Brain pericyte (primary cell): Measurements from ENCODE around the gene CCT6B.
"Not testable (repeated sequence)": the region's sequence is repeated elsewhere in the genome, so short reads cannot be mapped to it uniquely, and the experiment has no call there.

Experiments used
- DNase-seq: peaks from one replicate; pipeline ENCODE4 v3.0.0-alpha.2; 2012; ENCODE audit warnings: low read depth, low spot score

Gene CCT6B

DNA sequence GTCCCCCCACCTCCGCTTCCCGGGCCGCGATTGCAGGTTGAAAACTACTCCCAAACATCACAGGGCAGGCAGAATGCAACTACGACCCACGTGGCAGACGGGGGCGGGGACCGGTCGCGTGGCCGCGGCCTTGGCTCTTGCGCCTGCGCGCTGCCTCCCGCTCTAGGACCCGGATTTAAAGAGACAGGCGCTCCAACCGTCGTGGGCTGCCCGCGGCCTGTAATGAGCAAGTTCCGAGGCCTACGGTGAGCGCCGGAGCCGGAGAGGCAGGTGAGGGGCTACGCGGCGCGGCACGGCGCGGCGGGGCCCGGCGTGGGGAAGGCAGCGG lies 19.1 kb upstream of the CCT6B start, which contains the start of gene LIG3:
Gene LIG3 (plus strand): TSS at position 160 of the 328 bp plus-strand sequence. CDS start 2,494 bp downstream, outside the sequence.
- DNase-seq: peak; percentile 73

DNA sequence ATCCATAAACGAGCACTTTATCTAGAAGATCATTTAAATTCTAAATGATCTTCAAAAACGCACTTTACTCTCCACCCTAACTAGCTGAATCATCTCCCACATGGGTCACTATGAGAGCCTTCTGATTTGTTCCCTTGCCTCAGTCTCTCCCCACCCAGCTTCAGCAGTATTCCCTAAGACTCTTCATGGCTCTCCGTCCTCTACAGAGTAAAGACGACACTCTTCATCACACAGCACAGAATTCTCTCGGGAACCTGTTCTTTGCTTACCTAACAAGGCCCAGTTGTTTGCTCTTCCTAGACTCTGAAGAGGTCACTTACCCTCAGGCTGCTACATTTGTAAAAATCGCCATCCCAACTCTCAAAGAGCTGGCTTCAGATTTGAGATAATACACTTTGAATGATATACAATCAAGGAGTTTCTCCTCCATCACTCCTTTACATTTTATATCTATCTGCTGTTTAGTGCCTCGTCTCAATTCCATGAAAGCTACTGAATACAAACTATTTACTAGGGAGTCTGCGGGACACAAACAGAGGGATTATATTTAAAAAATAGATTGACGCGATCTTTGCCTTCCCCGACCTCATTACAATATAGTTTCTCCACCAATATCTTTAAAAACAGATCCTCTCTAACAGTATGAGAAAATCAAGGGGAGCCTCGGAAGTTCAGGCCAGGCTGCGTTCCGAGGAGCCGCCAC lies 18.5 kb upstream of the CCT6B start:
- no peak for DNase-seq

DNA sequence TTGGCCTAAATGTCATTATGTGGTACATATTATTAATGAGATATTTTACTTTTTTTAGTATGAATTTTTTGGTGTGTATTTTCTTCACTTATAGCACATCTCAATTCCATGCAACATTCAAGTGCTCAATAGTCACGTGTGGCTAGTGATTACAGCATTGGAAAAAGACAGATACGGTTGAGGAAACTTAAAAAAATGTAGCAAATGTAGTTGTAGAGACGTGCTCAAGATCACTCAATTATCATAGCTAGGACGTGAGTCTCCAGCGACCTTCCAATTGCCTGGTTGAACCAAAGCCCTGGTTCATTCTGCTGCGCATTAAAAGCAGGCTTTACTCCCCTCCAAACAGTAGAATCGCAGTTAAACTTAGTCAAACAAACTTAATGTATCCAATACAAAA lies 17.9 kb upstream of the CCT6B start:
- no peak for DNase-seq

DNA sequence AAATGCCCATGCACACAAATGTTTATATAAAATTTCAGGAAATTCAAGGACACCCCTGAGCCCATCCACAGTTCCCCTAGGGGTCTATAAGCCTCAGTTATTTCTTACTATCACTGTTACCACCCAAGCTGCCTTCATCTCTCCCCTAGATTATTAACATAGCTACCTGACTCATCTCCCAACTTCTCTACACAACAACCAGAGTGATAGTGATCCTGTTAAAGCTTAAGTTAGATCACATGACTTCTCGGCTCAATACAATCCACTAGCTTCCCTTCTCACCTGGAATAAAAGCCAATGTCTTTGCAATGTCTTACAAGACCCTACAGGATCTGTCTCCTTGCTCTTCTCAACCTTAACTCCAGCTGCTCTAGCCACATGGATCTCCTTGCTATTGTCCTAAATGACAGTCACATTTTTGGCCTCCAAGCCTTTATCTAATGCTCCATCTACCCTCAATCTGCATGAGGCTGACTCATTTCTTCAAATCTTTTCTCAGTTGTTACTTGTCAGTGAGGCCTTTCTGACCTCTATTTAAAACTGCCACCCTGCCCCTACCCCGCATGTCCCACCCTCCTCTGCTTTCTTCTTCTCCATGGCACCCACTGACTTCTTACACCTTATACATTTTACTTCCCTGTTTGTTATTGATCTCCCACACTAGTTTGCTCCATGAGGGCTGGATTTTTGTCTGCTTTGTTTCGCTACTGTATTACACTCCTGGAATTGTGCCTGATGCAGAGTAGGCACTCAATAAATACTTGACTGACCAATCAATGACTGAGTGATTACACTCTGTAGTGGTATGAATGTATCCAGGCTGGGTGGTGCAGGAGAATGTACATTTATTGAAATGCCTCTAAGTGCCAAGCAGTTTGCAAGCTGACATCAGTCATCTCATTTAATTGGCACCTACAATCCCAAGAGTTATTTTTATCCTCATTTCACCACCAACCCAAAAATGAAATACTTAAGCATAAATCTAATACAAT lies 13.8 kb upstream of the CCT6B start:
- DNase-seq: no peak

DNA sequence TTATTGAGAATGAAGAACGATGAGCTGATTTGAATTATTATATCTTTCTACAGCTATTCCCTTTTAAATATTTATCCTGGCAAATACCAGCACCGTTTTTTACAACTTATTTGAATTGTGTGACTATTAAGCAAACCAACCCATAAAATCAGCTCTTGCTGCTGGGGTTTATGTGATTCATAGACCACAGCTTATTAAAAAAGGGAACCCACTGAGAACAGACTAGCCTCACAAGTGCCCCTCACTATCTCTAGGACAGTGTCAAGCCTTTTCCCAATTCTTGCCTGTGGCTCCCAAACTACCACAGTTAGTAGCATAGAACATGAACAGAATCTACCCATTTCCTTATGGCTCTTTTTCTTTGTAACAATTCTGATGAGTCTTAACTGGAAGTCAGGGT lies 12.9 kb upstream of the CCT6B start:
- no peak for DNase-seq

DNA sequence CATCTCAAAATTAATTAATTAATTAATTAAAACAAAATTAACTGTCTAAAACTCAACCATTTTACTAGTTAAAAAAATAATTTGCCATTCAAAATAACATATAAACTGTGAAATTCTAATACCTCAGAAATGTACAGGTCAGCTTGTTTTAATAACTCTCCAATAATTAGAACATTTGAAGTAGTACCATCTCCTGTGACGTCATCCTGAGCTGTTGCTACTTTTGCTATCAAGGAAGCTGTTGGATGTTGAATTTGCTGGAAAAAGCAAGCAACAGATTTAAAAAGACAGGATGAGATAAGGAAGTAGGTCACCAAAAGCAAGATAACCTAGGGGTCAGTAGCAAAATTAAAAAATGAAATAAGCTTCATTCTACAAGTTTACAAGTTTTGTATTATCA lies 2.8 kb downstream of the CCT6B start:
- no peak for DNase-seq

DNA sequence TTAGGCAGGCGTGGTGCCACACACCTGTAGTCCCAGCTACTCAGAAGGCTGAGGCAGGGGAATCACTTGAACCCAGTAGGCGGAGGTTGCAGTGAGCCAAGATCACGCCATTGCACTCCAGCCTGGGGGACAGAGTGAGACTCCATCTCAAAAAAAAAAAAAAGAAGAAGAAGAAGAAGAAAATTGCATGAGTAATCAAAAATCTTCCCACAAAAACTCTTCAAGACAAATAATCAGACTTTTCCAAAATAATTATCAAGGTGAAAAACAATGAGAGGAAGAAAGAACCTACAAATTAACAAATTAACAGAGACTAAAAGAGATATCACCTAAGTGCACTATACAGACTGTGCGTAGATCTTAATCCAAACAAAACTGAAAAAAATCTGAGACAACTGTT lies 10.5 kb downstream of the CCT6B start:
- not testable (repeated sequence) for DNase-seq

DNA sequence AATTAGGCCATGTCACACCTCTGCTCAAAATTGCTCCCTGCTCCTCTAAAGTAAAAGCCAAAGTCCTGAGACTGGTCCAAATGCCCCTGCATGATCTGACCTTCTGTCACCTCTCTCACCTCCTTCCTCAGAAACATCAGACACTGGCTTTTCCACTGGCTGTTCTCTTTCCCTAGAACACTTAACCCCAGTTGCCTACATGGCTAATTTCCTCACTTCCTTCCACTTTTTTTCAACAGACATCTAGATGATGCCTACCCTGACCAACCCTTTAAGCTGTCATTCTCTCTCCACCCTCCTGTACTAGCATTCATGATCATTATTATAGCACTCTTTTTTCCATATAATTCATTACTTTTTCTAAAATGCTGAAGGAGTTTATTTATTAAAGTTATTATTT lies 31.0 kb downstream of the CCT6B start:
- DNase-seq: no peak

DNA sequence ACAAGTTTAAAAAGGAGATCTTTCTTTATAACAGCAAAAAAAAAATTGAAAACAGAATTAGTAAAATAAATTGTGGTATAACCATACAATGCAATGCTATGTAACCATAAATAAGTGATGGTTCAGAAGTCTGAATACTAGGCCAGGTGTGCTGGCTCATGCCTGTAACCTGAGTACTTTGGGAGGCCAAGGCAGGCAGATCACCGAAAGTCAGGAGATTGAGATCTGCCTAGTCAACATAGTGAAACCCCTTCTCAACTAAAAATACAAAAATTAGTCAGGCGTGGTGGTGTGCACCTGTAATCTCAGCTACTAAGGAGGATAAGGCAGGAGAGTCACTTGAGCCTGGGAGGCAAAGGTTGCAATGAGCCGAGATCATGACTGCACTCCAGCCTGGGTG lies 34.6 kb downstream of the CCT6B start:
- no peak for DNase-seq

DNA sequence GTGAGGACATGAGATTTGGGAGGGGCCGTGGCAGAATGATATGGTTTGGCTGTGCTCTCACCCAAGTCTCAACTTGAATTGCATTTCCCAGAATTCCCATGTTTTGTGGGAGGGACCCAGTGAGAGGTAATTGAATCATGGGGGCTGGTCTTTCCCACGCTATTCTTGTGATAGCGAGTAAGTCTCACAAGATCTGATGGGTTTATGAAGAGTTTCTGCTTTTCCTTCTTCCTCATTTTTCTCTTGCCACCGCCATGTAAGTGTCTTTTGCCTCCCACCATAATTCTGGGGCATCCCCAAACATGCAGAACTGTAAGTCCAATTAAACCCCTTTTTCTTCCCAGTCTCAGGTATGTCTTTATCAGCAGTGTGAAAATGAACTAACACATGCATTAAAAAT lies 40.6 kb downstream of the CCT6B start:
- DNase-seq: no peak

DNA sequence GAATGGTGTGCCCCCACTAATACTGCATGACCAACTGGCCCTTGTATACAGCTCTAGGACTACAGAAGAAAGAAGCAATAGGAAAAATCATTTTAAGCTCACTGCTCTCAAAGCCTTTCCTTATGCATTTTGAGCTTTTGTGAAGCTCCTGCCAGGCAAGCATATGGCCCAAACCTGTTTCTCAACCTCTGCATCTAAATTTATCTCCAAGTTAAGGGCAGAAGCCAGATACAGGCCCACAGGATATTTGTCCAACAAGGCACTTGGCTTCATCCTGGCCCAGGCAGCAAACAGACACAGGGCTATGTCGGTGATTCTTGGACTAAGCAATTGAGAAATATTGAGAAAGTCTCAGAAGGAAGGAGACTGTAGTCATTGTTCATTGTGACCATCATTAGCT lies 43.9 kb downstream of the CCT6B start:
- no peak for DNase-seq

DNA sequence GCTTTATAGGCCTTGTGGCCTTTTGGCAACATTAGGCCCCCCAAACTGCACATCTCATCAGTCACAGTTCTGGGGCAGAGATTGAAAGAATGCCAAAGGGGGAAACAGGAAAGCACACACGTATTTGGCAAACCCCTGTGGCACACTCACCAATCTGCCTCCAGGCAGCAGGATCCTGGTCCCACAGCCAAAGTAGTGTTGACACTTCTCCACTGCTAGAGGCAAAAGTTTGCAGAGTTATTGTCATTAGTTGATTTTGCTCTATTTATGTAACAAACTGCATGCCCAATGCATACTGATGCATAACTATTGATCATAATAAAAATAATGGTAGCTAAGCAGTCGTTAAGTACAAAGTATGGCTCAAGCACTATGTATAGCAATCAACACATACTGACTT lies 45.1 kb downstream of the CCT6B start:
- DNase-seq: no peak

DNA sequence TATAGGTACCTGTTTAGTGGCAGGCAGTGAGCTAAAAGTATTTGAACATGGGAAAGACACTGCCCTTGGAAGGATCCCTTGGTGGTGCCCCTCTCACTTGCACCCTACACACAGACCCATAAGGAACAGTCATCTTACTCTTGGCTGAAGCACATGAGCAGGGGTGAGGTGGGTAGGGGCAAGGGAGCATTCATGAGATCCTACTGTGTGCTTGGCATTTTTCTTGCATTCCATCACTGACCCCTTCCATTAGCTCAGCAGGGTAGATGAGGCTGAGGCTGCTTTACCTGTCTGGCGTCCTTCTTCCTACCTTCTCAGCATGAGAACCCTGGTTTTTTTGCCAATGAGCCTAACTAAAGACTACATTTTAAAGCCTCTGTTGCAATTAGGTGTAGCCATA lies 48.3 kb downstream of the CCT6B start:
- no peak for DNase-seq

DNA sequence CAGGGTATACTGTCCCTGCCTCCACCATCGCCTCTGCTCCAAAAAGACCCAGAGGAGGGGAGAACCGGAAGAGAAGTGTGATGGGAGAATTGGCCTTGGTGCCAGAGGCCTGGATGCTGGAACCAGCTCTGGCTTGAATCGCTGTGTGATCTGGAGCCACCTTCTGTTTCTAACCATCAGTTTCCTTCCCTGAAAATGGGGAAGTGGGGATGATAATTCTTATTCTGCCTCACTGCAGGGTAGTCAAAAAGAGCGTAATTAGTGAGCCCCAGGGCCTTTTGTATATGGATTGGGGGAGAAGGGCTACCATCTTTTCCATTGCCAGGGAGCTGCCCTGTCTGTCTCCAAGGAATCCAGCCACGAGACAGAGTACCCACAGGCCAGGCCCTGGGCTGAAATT lies 52.2 kb downstream of the CCT6B start:
- no peak for DNase-seq

DNA sequence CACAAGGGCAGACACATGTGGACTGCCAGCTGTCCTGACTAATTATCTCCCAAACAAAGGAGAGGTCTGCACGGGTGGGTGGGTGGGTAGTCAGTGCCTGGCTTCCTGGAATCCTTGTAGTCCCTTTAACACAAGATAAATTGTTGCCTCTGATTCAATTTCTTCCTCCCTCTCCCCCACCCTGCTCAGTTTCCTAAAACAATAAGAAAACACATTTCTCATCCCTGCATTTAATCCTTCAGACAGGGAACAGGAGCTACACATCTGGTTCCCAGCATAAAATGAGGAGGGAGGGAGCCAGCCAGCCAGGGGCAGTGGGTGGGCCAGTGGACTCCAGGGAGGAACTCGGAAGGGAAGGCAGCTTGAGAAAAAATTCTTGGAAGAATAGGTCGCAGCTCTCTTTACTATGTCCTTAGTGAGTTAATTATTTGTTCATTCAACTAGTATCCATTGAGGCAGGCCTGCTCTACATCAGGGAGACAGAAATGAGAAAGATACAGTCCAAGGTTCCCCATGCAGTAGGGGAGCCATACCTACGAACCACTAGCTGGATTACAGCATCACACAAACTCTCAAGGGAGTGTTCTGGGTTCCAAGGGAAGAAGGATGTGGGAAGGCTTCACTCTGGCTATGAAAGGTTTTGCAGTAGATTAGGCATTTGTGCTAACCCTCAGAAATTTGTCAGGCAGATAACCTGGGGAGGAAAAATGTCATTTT lies 58.3 kb downstream of the CCT6B start:
- DNase-seq: no peak

DNA sequence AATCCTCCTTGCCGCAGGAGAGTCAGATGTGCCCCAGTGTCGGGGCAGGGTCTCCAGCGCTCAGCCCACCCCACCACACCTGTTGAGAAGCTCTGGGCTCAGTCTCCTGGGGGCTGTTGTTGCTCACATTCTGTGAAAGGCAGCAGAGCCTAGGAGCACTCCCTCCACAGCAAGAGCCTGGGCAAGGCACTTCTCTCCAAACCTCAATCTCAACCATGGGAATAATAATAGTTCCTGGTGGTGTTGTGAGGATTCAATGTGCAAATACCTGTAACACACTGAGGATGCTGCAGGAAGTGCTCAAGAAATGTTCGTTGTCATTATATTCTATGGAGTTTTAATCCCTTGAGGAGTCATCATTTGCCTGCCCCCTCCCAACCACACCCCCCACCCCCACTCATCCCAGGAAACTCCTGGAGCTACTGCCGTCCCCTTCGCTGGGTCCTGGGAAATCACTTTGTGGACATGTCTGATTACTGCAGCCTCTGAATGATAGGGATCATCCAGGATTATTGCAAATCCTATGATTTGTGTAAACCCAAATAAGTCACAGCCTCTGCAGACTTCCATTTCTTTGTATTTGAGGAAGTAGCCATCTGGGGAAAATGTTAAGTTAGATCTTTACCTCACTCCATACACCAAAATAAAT lies 61.5 kb downstream of the CCT6B start:
- no peak for DNase-seq

DNA sequence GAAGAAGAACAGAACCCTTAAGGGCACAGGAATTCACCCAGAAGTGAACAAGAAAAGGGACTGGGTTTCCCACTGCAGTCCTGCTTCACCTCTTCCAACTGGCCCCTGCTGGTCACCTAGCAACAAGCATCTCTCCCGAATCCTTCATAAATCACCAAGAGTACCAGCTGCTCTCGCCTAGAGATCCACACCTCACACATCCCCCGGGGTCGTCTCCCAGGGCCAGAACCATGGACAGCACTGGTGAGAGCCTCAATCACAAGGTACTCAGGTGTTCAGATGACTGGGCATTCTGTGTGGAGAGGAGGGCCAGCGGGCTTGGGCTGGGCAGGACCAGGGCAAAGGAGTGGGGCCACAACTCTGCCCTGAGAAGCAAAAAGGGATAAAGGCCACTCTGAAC lies 65.9 kb downstream of the CCT6B start:
- DNase-seq: no peak

DNA sequence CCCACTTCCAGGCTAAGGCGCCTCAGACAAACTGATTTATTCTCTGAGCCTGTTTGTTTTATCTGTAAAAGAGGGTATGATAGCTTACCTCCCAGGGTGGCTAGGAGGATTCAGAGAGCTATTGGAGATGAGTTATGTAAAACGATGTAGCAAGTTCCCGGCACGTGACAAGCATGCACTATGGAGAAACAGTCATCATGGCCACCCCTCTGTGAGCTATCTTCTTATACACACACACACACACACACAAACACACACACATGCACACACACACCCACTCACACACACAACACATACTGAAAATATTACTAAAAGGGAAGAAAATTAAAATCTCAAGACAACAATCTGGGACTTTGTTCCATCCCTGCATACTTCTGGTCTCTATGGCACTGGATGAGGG lies 66.3 kb downstream of the CCT6B start:
- no peak for DNase-seq

DNA sequence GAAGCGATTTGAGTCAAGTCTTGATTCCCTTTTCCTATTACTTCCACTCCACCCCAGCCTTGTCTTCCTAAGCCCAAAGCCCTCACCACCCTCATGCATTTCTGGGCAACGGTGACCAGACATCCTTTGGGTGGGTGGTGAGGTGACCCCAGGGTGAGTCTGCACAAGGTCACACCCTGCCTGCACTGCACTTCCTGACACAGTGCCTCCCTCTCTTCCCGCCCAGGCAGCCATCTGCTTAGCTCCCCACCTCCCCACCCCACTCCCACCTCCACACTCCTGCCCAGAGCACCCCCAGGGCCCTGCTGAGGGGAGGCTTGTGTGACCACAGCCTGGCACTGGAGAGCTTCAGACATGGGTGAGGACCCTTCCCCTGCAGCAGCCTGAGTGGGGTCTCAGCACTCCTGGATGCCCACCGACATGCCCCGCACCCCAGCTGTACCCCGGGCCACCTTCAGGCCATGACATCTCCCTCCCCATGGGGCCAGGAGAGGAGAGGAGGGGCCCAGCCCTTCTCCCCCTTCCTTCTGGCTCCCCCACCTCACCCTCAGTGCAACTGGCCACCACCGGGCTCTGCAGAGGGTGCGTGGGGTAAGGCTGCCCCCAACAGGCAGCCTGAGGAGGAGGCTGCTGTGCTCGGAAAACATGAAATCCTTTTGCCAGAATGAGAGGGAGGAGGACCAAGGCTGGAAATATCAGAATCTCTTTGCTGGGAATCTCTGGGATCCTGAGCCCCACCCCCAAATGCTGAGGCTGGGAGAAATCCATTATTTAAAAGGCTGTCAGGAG lies 68.6 kb downstream of the CCT6B start:
- DNase-seq: no peak

DNA sequence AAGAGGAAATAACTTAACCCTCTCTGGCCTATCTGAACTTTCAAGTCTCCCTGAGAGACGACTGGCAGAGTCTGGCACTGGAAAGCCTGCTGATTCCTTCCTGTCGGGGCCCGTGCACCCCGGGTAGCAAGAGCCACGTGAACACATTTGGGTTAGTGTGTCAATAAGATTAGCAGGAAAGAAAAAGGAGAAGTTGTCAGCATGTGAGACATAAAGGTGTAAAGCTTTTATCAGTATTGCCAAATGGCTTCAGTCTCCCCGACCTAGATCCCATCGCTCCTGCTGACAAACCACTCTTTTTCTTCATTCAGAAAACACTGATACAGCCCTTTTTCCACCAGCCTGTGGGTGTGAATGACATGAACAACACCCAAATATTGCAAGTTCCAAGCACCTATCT lies 74.4 kb downstream of the CCT6B start:
- DNase-seq: no peak

DNA sequence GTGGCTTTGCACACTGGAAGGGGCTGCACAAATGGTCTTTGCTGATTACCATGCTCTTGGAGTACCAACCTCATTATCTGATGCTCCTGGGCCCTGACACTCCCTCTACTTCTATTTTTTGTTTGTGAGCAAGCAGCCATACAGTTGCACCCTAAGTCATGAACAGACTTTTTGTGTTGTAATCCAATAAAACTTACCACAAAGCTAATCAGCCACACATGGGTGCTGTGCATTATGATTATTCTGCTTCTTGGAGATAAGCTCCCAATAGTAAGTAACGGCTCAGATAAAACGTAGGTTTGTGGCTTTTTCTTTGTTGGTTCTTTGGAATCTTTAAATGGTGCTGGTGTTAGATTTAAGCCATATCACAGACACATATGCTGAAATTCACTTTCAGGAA lies 76.2 kb downstream of the CCT6B start:
- DNase-seq: no peak
